Calu3 (cell line): ENCODE results near the gene MIEN1. TPM values are rescaled to one million over a fixed set of nuclear protein-coding genes. Genes with fewer than 3 reads are reported as not detected.
A peak's percentile ranks its signal among the peaks of the same experiment; 100 is the strongest.

ENCODE experiments used
- BruUV-seq: library from RNA; stranded (reverse); fragments of 400-500 nt; replicated peaks from 2 replicates; lab custom pipeline; 2021; lab: Mats Ljungman, UMichigan
- CTCF ChIA-PET: fragments of 300-600 bp; sonication (Branson Sonifier 250); formaldehyde crosslinking; loops from one replicate; lab custom pipeline; 2022; ENCODE audit warnings: antibody characterized with exemption; lab: Charles Lee
- DNase-seq: peaks from one replicate; pipeline ENCODE4 v3.0.0; 2022
- H3K27ac Mint-ChIP-seq: one replicate; pipeline ENCODE4 v1.8.0; 2022; ENCODE audit warnings: mixed read lengths; ENCODE audit not compliant: unreplicated experiment
- H3K27me3 Mint-ChIP-seq: one replicate; pipeline ENCODE4 v1.8.0; 2022; ENCODE audit warnings: mixed read lengths; ENCODE audit not compliant: unreplicated experiment
- H3K36me3 Mint-ChIP-seq: one replicate; pipeline ENCODE4 v1.8.0; 2022; ENCODE audit warnings: mild to moderate bottlenecking, moderate library complexity, mixed read lengths; ENCODE audit not compliant: insufficient read depth, unreplicated experiment
- H3K4me1 Mint-ChIP-seq: one replicate; pipeline ENCODE4 v1.8.0; 2022; ENCODE audit warnings: mild to moderate bottlenecking, low read depth, mixed read lengths; ENCODE audit not compliant: unreplicated experiment
- H3K4me3 Mint-ChIP-seq: one replicate; pipeline ENCODE4 v1.8.0; 2022; ENCODE audit warnings: mild to moderate bottlenecking, low read depth, moderate library complexity, mixed read lengths; ENCODE audit not compliant: unreplicated experiment
- H3K9me3 Mint-ChIP-seq: one replicate; pipeline ENCODE4 v1.8.0; 2022; ENCODE audit warnings: low read depth, mixed read lengths; ENCODE audit not compliant: unreplicated experiment
- intact Hi-C: fragments of 100-400 bp; cut with micrococcal nuclease; formaldehyde crosslinking; loops from one replicate; pipeline ENCODE4 v1.10.0; 2022; ENCODE audit not compliant: unreplicated experiment
- total RNA-seq: library from RNA; stranded (reverse); gene quantifications from 2 replicates; pipeline ENCODE4 v1.2.3, GENCODE V29; 2022
- TF ChIP-seq, protein P1 (sequence below): fragments of 200-600 bp; IDR thresholded peaks from one replicate; pipeline ENCODE4 v1.8.0; 2022; ENCODE audit warnings: antibody characterized with exemption; ENCODE audit not compliant: unreplicated experiment

MIEN1 gene
- total RNA-seq, 1 experiment from 2014 or later = 2,121 TPM

DNA sequence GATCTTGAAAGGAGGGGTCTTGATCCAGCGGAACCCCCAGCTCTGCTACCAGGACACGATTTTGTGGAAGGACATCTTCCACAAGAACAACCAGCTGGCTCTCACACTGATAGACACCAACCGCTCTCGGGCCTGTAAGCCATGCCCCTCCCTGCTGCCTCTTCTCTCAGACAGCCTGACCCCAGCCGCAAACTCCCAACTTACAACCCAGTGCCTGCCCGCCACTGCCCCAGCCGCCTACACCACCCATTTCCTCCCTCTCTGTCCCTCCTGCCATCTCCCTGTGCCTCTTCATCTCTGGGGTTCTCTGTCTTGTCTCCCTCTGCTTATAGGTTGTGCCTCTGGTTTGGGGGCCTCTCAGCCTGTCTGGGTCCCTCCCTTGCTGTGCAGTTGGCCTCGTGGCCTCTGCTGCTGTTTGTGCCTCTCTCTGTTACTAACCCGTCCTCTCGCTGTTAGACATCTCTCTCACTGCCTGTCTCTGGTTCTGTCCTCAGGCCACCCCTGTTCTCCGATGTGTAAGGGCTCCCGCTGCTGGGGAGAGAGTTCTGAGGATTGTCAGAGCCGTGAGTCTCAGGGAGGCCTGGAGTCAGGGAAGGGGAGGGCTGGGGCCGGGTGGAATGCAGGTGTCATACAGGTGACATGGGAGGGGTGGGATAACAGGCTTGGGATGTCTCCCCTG, 20.9 kb downstream of the MIEN1 start:
- peaks cover 98% of the 10 kb centered on the region for H3K36me3 Mint-ChIP-seq
- intact Hi-C loops = loop anchor here (5.0 kb wide), 1 partner anchor 388 kb away; no protein-coding TSS in a partner anchor
- H3K4me1 Mint-ChIP-seq = peaks cover 55% of the 10 kb centered on the region
- CTCF ChIA-PET = interaction anchor here (1.1 to 161.2 kb wide), 10 partner anchors 5 to 318 kb away, joined by 3 to 42089 read pairs (median 210); partner anchors contain the start of genes ERBB2, GRB7, GSDMA and GSDMB
- no TSS peak for BruUV-seq
- DNase-seq = no peak
- TF ChIP-seq, protein P1, sequence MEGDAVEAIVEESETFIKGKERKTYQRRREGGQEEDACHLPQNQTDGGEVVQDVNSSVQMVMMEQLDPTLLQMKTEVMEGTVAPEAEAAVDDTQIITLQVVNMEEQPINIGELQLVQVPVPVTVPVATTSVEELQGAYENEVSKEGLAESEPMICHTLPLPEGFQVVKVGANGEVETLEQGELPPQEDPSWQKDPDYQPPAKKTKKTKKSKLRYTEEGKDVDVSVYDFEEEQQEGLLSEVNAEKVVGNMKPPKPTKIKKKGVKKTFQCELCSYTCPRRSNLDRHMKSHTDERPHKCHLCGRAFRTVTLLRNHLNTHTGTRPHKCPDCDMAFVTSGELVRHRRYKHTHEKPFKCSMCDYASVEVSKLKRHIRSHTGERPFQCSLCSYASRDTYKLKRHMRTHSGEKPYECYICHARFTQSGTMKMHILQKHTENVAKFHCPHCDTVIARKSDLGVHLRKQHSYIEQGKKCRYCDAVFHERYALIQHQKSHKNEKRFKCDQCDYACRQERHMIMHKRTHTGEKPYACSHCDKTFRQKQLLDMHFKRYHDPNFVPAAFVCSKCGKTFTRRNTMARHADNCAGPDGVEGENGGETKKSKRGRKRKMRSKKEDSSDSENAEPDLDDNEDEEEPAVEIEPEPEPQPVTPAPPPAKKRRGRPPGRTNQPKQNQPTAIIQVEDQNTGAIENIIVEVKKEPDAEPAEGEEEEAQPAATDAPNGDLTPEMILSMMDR = no peak
- peak overlapping the region; percentile 0 for H3K4me3 Mint-ChIP-seq
- no peaks in the 10 kb centered on the region for H3K27me3 Mint-ChIP-seq
- H3K27ac Mint-ChIP-seq = peak overlapping the region; percentile 3
- no peaks in the 10 kb centered on the region for H3K9me3 Mint-ChIP-seq

DNA sequence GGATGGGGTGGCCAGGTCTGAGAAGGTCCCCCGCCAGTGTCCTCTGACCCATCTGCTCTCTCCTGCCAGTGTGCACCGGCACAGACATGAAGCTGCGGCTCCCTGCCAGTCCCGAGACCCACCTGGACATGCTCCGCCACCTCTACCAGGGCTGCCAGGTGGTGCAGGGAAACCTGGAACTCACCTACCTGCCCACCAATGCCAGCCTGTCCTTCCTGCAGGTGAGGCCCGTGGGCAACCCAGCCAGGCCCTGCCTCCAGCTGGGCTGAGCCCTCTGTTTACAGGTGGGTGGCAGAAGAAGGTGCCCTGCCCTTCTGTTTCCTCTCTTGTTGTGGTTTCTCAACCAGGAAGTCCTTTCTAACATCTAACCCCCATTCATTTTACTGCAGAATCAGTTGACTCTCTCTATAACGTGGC, 23.4 kb downstream of the MIEN1 start:
- peak overlapping the region; percentile 67 for H3K27ac Mint-ChIP-seq
- no peaks in the 10 kb centered on the region for H3K9me3 Mint-ChIP-seq
- no peaks in the 10 kb centered on the region for H3K27me3 Mint-ChIP-seq
- TF ChIP-seq, protein P1 = no peak
- DNase-seq = peak; percentile 100
- no TSS peak for BruUV-seq
- CTCF ChIA-PET = interaction anchor here (0.6 to 161.2 kb wide), 36 partner anchors 8 to 792 kb away, joined by 3 to 42089 read pairs (median 10); partner anchors contain the start of genes ERBB2, FBXL20, GRB7 and GSDMA
- peaks cover 80% of the 10 kb centered on the region for H3K4me1 Mint-ChIP-seq
- peak overlapping the region; percentile 71 for H3K4me3 Mint-ChIP-seq
- intact Hi-C loops = loop anchor here (1.0 to 5.0 kb wide), 17 partner anchors 8 to 390 kb away; partner anchors contain the start of genes IKZF3, LRRC3C, MIEN1 and ORMDL3
- H3K36me3 Mint-ChIP-seq = peaks cover 100% of the 10 kb centered on the region

DNA sequence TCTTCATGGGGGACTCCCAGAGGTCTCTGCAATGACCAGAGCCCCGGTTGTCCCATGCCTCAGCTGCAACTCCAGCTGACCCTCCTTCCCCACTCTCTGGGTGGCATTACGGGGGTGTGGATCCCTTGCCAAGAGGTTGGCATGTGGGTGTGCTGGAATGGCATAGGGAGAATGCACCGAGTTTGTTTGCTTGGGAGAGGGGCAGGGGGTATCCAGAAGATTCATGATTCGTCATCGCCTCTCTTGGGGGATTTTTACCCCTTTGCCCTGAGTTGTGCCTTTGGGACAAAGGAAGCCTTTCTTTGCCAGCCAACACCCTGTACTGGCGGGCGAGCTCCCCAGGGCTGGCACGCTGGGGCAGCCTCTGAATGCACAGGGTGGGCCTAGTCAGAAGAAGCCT, 23.9 kb downstream of the MIEN1 start:
- CTCF ChIA-PET = interaction anchor here (0.5 to 161.2 kb wide), 47 partner anchors 9 to 1193 kb away, joined by 3 to 42089 read pairs (median 6); partner anchors contain the start of genes ERBB2, FBXL20, GRB7 and GSDMA

DNA sequence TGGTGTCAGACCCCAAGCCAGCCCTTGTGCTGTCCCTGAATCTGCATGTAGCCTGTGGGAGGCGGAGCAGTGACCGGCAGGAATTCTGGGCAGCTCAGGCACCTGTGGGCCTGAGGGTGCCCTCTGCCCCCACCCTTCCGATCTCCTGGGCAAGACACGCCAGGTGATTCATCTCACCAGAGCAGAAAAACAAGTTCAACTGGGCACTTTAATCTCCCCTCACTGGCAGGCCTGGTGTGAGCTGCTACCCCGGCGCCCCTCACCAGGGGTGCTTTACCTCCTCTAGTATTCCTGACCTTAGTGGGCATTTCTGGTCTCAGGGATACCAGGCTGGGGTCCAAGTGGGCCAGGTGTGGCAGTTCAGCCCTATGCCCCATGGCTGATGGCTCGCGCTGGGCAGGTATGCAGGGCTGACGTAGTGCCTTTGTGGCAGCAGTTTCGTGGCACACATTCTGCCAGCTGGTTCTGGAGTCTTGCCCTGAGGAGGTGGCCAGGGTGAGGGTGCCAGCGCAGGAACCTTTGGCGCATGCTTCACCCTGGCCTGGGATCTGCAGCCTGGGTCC, 24.5 kb downstream of the MIEN1 start:
- Mint-ChIP-seq H3K27me3 (no peaks in the 10 kb centered on the region), H3K4me3 (peak overlapping the region; percentile 71), H3K4me1 (peaks cover 91% of the 10 kb centered on the region), H3K9me3 (no peaks in the 10 kb centered on the region), H3K36me3 (peaks cover 100% of the 10 kb centered on the region), H3K27ac (peak overlapping the region; percentile 67)
- DNase-seq = peak; percentile 100
- intact Hi-C loops = loop anchor here (1.0 to 5.0 kb wide), 16 partner anchors 17 to 391 kb away; partner anchors contain the start of genes IKZF3, LRRC3C, MIEN1 and ORMDL3
- CTCF ChIA-PET = interaction anchor here (0.5 to 161.2 kb wide), 60 partner anchors 9 to 1193 kb away, joined by 3 to 42089 read pairs (median 4); partner anchors contain the start of genes ERBB2, FBXL20, GRB7 and GSDMA
- TF ChIP-seq, protein P1 = no peak
- TSS peak; percentile 75 for BruUV-seq

More for the DNA sequence above, 23.9 kb downstream of the MIEN1 start:
- peak overlapping the region; percentile 71 for H3K4me3 Mint-ChIP-seq
- H3K27ac Mint-ChIP-seq = peak overlapping the region; percentile 67
- no TSS peak for BruUV-seq
- TF ChIP-seq, protein P1 = no peak
- H3K27me3 Mint-ChIP-seq = no peaks in the 10 kb centered on the region
- peaks cover 100% of the 10 kb centered on the region for H3K36me3 Mint-ChIP-seq
- intact Hi-C loops = loop anchor here (1.0 to 5.0 kb wide), 16 partner anchors 18 to 391 kb away; partner anchors contain the start of genes IKZF3, LRRC3C, MIEN1 and ORMDL3
- peaks cover 86% of the 10 kb centered on the region for H3K4me1 Mint-ChIP-seq
- no peaks in the 10 kb centered on the region for H3K9me3 Mint-ChIP-seq
- peak; percentile 100 for DNase-seq
